Astrocyte (in vitro differentiated cells and primary cell): ENCODE results near the gene MLH1.

Experiments used
- CTCF ChIP-seq: IDR thresholded peaks from 2 replicates; pipeline ENCODE4 v1.5.1; 2011; ENCODE audit warnings: low read depth, mild to moderate bottlenecking, inconsistent platforms, low read length, moderate library complexity; ENCODE audit not compliant: insufficient read depth
- EZH2 ChIP-seq: IDR thresholded peaks from 2 replicates; pipeline ENCODE4 v1.6.1; 2012; ENCODE audit warnings: mild to moderate bottlenecking, low read length, inconsistent platforms; ENCODE audit not compliant: insufficient read depth

- TF ChIP-seq CTCF = no peak
- TF ChIP-seq EZH2 = no peak
Observed at GRCh38 chr3:37093481-37093880, 100.2 kb downstream of the MLH1 start.
